SU-DHL-6 (cell line): ENCODE results near the gene EIF2S1.
"Not testable (repeated sequence)": the region's sequence is repeated elsewhere in the genome, so short reads cannot be mapped to it uniquely, and the experiment has no call there.

ENCODE experiments used
- EZH2phosphoT487 ChIP-seq: fragments of 200-600 bp; sonication (generic), shearing (Covaris generic); conservative IDR thresholded peaks from 2 replicates; pipeline ENCODE4 v1.6.1; 2018; ENCODE audit warnings: mild to moderate bottlenecking, antibody characterized with exemption, low read length, moderate library complexity, mixed read lengths
- TF ChIP-seq, protein P1 (sequence below): fragments of 200-600 bp; sonication (generic); IDR thresholded peaks from one replicate; pipeline ENCODE4 v1.5.1; 2017; ENCODE audit warnings: antibody characterized with exemption, mild to moderate bottlenecking, low read length, moderate library complexity; ENCODE audit not compliant: insufficient read depth, poor library complexity, severe bottlenecking

- TF ChIP-seq, protein P1, sequence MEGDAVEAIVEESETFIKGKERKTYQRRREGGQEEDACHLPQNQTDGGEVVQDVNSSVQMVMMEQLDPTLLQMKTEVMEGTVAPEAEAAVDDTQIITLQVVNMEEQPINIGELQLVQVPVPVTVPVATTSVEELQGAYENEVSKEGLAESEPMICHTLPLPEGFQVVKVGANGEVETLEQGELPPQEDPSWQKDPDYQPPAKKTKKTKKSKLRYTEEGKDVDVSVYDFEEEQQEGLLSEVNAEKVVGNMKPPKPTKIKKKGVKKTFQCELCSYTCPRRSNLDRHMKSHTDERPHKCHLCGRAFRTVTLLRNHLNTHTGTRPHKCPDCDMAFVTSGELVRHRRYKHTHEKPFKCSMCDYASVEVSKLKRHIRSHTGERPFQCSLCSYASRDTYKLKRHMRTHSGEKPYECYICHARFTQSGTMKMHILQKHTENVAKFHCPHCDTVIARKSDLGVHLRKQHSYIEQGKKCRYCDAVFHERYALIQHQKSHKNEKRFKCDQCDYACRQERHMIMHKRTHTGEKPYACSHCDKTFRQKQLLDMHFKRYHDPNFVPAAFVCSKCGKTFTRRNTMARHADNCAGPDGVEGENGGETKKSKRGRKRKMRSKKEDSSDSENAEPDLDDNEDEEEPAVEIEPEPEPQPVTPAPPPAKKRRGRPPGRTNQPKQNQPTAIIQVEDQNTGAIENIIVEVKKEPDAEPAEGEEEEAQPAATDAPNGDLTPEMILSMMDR, result not testable (repeated sequence)
- not testable (repeated sequence) for TF ChIP-seq EZH2phosphoT487
These were observed 18.9 kb upstream of the EIF2S1 start for GRCh38 chr14:67341231-67341630.
